Esophagus muscularis mucosa (tissue), 4 donors: ENCODE results near the gene C16orf96.

Experiments used
- EP300 ChIP-seq: sonication (generic); formaldehyde crosslinking; IDR thresholded peaks from one replicate; pipeline ENCODE4 v1.6.1; 2017; ENCODE audit warnings: antibody characterized with exemption
- POLR2A ChIP-seq: fragments of 450-650 bp; IDR thresholded peaks from one replicate; pipeline ENCODE4 v1.6.1; 2017; ENCODE audit warnings: antibody characterized with exemption, moderate library complexity, mild to moderate bottlenecking, low read depth
- POLR2AphosphoS5 ChIP-seq, 2 donors: sonication (generic); formaldehyde crosslinking; IDR thresholded peaks; one replicate each; pipeline ENCODE4 v1.6.1; 2017; ENCODE audit warnings: antibody characterized with exemption in 2 of 2
- TF ChIP-seq, protein P1 (sequence below), 3 experiments: fragments of 200-600 bp in 2 of 3; fragments of 450-650 bp in 1 of 3; sonication (generic) in 2 of 3; IDR thresholded peaks; one replicate each; pipeline ENCODE4 v1.5.1; 2017 to 2019; ENCODE audit warnings: antibody characterized with exemption in 3 of 3, mild to moderate bottlenecking in 2 of 3, moderate library complexity in 1 of 3

DNA sequence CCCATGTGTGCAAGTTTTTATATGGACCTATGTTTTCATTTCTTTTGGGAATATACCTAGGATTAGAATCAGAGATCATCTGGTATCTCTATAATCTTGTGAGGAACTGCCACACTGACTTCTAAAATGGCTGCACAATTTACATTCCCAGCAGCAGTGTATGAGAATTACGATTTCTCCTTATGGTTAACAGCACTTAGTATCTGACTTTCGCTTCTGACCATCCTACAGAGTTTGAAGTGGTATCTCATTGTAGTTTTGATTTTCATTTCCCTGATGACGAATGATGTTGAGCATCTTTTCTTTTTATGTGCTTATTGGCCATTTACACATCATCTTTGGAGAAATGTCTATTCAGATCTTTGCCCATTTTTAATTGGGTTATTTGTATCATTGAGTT, 10.0 kb downstream of the C16orf96 start:
- TF ChIP-seq, protein P1, sequence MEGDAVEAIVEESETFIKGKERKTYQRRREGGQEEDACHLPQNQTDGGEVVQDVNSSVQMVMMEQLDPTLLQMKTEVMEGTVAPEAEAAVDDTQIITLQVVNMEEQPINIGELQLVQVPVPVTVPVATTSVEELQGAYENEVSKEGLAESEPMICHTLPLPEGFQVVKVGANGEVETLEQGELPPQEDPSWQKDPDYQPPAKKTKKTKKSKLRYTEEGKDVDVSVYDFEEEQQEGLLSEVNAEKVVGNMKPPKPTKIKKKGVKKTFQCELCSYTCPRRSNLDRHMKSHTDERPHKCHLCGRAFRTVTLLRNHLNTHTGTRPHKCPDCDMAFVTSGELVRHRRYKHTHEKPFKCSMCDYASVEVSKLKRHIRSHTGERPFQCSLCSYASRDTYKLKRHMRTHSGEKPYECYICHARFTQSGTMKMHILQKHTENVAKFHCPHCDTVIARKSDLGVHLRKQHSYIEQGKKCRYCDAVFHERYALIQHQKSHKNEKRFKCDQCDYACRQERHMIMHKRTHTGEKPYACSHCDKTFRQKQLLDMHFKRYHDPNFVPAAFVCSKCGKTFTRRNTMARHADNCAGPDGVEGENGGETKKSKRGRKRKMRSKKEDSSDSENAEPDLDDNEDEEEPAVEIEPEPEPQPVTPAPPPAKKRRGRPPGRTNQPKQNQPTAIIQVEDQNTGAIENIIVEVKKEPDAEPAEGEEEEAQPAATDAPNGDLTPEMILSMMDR (IDR thresholded peaks at IDR 0.05): no peak
- TF ChIP-seq POLR2A (no peak), EP300 (no peak), POLR2AphosphoS5 (IDR thresholded peaks at IDR 0.05) (no peak)
